Upper lobe of left lung (tissue), 4 donors: ENCODE measurements around the gene ANAPC5.

Experiments
- POLR2A ChIP-seq, 4 donors: fragments of 450-650 bp; IDR thresholded peaks; one replicate each; pipeline ENCODE4 v1.5.1; 2016 to 2017; ENCODE audit warnings: antibody characterized with exemption in 4 of 4, mild to moderate bottlenecking in 2 of 4
- TF ChIP-seq, protein P1 (sequence below), 6 experiments: fragments of 450-650 bp in 4 of 6; fragments of 200-600 bp in 2 of 6; sonication (generic) in 2 of 6; IDR thresholded peaks; one replicate each; pipeline ENCODE4 v1.5.1; 2016 to 2019; ENCODE audit warnings: antibody characterized with exemption in 6 of 6

- TF ChIP-seq, protein P1, sequence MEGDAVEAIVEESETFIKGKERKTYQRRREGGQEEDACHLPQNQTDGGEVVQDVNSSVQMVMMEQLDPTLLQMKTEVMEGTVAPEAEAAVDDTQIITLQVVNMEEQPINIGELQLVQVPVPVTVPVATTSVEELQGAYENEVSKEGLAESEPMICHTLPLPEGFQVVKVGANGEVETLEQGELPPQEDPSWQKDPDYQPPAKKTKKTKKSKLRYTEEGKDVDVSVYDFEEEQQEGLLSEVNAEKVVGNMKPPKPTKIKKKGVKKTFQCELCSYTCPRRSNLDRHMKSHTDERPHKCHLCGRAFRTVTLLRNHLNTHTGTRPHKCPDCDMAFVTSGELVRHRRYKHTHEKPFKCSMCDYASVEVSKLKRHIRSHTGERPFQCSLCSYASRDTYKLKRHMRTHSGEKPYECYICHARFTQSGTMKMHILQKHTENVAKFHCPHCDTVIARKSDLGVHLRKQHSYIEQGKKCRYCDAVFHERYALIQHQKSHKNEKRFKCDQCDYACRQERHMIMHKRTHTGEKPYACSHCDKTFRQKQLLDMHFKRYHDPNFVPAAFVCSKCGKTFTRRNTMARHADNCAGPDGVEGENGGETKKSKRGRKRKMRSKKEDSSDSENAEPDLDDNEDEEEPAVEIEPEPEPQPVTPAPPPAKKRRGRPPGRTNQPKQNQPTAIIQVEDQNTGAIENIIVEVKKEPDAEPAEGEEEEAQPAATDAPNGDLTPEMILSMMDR (IDR thresholded peaks at IDR 0.05) = no peak
- no peak for TF ChIP-seq POLR2A (IDR thresholded peaks at IDR 0.05)
Measured at GRCh38 chr12:121273364-121273896, 78.8 kb downstream of the ANAPC5 start.
